ENCODE measurements around the gene RAB3A. TPM values are rescaled to one million over a fixed set of nuclear protein-coding genes. Genes with fewer than 3 reads are reported as not detected.

Gene RAB3A, protein sequence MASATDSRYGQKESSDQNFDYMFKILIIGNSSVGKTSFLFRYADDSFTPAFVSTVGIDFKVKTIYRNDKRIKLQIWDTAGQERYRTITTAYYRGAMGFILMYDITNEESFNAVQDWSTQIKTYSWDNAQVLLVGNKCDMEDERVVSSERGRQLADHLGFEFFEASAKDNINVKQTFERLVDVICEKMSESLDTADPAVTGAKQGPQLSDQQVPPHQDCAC
- total RNA-seq = 3.8 TPM

DNA sequence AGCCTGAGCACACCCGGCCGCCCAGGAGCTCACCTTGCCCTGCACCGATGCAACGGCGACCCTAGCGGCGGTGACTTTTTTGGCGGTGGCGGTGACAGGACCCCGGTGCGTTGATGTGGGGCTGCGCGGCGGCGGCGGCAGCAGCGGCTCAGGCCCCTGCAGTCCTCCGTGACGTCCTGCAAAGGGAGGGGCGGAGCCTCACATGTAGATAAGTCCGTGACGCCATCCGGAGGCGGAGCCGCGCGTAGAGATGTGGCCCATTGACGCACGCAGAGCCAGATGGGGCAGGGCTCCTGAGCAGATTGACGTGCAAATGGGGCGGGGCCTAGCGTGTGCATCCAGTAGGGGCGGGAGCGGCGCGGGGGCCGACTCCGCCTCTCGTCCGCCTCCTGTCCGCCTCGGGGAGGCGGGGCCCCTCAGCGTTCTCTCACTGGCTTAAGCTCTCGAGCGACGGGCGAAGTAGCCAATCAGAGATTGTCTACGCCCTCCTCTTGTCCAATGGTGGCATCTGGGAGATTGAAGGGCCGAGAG is at the start of gene RAB3A:
Gene RAB3A (minus strand): TSS at position 180 of the 531 bp plus-strand sequence. CDS start 1,302 bp downstream, outside the sequence.
- peaks cover 3% of the 10 kb centered on the region for H3K27me3 ChIP-seq (ENCODE audit: insufficient read depth, low read length)
- peak within 1 kb of the TSS; percentile 56 for H3K4me3 ChIP-seq (ENCODE audit: low read length)
- H3K9me3 ChIP-seq (ENCODE audit: low read depth, low read length) = no peaks in the 10 kb centered on the region
- H3K4me1 ChIP-seq (ENCODE audit: insufficient read depth, low read length) = peaks cover 28% of the 10 kb centered on the region

DNA sequence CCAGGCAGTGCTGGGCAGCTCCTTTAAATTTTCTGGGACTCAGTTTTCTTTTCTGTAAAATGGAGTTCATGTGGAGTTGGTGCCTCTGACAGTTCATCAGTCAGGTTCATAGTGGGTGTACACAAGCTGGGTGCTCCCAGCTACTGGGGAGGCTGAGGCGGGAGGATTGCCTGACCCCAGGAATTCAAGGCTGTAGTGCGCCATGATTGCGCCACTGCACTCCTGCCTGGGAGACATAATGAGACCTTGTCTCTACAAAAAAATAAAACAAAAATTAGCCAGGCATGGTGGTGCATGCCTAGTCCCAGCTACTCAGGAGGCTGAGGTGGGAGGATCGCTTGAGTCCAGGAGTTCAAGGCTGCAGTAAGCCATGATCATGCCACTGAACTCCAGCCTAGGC is 49.3 kb upstream of the RAB3A start:
- Histone ChIP-seq H3K27me3 (ENCODE audit: insufficient read depth, low read length) (no peaks in the 10 kb centered on the region), H3K4me1 (ENCODE audit: insufficient read depth, low read length) (peaks cover 15% of the 10 kb centered on the region), H3K4me3 (ENCODE audit: low read length) (no peak overlapping the region), H3K9me3 (ENCODE audit: low read depth, low read length) (no peaks in the 10 kb centered on the region)

DNA sequence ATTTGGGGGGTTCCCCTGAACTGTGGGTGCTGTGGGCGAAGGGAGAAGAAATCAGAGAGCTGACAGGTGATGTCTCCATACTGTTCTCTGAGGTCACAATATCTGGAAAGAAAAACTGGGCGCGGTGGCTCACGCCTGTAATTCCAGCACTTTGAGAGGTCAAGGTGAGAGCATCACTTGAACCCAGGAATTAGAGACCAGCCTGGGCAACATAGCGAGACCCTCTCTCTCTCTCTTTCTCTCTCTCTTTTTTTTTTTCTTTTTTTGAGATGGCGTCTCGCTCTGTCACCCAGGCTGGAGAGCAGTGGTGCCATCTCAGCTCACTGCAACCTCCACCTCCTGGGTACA is 48.5 kb upstream of the RAB3A start:
- no peak overlapping the region for H3K4me3 ChIP-seq (ENCODE audit: low read length)
- peaks cover 15% of the 10 kb centered on the region for H3K4me1 ChIP-seq (ENCODE audit: insufficient read depth, low read length)
- H3K27me3 ChIP-seq (ENCODE audit: insufficient read depth, low read length) = no peaks in the 10 kb centered on the region
- H3K9me3 ChIP-seq (ENCODE audit: low read depth, low read length) = no peaks in the 10 kb centered on the region

DNA sequence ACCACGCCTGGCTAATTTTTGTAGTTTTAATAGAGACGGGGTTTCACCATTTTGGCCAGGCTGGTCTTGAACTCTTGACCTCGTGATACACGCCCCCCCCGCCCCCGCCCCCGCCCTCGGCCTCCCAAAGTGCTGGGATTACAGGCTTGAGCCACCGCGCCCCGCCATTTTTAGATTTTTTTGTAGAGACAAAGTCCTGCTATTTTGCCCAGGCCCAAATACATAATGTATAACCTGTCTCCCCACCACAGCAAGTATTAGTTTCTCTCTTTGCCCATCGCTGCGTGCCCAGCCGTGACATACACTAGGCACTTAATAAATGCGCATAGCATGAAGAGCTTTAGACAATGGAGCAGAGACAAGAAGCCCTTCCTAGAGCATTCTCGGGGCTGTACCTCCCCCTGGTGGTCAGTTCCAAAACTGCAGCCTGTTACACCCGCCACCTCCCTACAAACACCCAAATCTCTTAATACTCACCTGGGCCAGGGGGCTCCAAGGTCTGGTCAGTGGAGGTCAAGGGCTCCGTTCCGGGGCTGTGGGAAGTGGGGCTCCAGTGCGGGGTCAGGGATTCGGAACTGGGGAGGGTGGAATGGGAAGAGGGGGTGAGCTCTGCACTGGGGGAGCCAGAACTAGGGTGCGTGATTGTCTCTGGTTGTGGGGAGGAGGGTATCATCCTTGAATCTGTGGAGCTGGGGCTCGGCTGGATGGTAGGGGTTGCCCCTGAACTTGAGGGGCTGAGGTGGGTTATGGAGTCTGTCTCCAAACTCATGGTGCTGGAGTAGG is 47.9 kb upstream of the RAB3A start:
- Histone ChIP-seq H3K4me3 (ENCODE audit: low read length) (no peak overlapping the region), H3K27me3 (ENCODE audit: insufficient read depth, low read length) (no peaks in the 10 kb centered on the region), H3K4me1 (ENCODE audit: insufficient read depth, low read length) (peaks cover 15% of the 10 kb centered on the region), H3K9me3 (ENCODE audit: low read depth, low read length) (no peaks in the 10 kb centered on the region)

DNA sequence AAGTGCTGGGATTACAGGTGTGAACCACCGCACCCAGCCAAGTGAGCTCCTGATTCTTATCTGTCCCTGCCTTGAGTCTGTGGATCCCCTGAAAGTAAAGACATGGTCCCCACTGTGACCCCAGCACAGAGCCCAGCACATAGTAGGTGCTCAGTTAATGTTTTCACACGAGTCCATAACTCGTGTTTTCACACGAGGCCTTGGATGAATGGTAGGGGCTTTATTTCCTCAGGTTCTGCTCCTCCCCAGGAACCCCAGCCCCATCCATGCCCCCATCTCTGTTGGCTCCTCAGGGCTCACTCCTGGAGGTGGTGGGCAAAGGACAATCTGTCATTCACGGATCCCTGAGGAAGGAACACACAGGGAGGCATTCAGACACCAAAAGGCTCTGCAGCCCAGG is 46.0 kb upstream of the RAB3A start:
- H3K4me1 ChIP-seq (ENCODE audit: insufficient read depth, low read length) = peaks cover 15% of the 10 kb centered on the region
- no peaks in the 10 kb centered on the region for H3K9me3 ChIP-seq (ENCODE audit: low read depth, low read length)
- no peaks in the 10 kb centered on the region for H3K27me3 ChIP-seq (ENCODE audit: insufficient read depth, low read length)
- H3K4me3 ChIP-seq (ENCODE audit: low read length) = no peak overlapping the region

DNA sequence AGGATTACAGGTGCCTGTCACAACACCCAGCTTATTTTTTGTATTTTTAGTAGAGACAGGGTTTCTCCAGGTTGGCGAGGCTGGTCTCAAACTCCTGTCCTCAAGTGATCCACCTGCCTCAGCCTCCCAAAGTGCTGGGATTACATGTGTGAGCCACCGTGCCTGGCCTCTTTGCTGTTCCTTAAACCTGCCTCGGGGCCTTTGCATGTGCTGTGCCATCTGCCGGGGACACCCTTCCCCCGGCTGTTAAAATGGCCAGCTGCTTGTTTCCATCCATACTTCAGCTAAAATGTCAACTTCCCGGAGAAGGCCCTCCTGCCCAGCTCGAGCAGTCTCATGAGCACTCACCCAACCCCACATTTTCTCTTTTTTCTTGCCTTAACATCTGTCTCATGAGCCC is 41.5 kb upstream of the RAB3A start:
- Histone ChIP-seq H3K4me3 (ENCODE audit: low read length) (no peak overlapping the region), H3K4me1 (ENCODE audit: insufficient read depth, low read length) (no peaks in the 10 kb centered on the region), H3K9me3 (ENCODE audit: low read depth, low read length) (no peaks in the 10 kb centered on the region), H3K27me3 (ENCODE audit: insufficient read depth, low read length) (no peaks in the 10 kb centered on the region)

DNA sequence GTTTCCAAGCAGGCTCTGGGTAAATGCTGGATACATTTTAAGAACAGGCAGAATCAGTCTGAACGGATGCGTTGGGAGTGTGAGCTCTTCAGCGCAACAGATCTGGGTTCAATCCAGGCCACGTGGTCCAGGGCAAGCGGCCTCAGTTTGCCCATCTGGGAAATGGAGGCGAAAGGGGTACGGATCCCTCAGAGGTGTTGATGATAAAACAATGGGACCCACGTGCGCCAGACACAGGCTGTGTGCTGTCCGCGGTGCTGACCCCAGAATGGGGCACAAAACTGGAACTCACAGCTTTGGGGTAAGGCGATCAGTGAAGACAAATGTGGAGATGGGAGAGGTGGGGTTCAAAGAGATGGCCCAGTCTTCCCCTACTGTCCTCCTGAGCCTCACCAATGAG is 35.5 kb upstream of the RAB3A start:
- H3K4me3 ChIP-seq (ENCODE audit: low read length) = no peak overlapping the region

DNA sequence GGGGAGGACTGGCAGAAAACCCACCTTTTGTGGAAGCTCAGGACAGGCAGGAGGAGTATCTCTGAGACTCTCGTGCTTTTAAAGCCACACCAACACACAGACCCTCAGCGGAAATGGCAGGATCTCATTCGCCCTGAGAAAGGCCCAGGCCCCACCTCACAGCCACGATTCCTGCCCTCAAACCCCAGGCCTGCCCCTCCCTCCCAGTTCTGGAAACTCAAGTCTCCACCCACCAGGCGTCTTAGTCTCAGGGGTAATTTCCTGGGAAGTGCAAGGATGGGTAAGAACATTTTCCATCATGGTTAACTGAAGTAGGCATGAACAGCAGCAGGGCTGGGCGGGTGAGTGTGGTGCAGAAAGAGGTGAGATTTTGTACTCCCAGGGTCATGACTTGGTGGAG is 30.4 kb upstream of the RAB3A start:
- no peaks in the 10 kb centered on the region for H3K4me1 ChIP-seq (ENCODE audit: insufficient read depth, low read length)
- H3K4me3 ChIP-seq (ENCODE audit: low read length) = no peak overlapping the region
- H3K27me3 ChIP-seq (ENCODE audit: insufficient read depth, low read length) = peaks cover 38% of the 10 kb centered on the region
- no peaks in the 10 kb centered on the region for H3K9me3 ChIP-seq (ENCODE audit: low read depth, low read length)

More for the DNA sequence above, 35.5 kb upstream of the RAB3A start:
- Histone ChIP-seq H3K4me1 (ENCODE audit: insufficient read depth, low read length) (no peaks in the 10 kb centered on the region), H3K27me3 (ENCODE audit: insufficient read depth, low read length) (peaks cover 7% of the 10 kb centered on the region), H3K9me3 (ENCODE audit: low read depth, low read length) (no peaks in the 10 kb centered on the region)

DNA sequence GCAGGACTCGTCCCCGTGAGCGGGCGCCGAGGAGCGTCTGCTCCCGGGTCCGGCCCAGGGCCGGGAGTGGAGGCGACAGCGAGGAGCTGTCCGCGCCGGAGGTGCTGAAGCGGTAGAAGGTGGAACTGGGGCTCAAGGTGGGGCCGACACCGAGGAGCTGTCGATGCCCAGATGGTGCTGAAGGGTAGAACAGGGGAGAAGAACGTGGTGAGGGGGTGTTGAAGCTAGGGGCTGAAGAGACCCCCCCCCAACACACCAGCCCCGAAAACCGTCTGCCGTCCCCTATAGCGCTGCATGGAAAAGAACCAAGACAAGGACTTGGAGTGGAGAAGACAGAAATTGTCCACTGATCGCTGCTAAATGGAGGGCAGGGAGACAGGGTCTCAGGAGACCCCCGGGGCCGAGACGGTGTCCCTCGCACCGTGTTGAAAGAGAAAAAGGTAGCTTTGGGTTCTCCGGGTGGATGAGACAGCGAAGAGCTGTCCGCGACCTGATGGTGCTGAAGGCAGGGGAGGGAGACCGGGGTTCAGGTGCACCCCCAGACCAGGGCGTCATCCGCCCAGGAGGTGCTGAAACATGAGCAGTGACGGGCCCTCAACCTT is 29.5 kb upstream of the RAB3A start:
- no peaks in the 10 kb centered on the region for H3K9me3 ChIP-seq (ENCODE audit: low read depth, low read length)
- peaks cover 38% of the 10 kb centered on the region for H3K27me3 ChIP-seq (ENCODE audit: insufficient read depth, low read length)
- no peak overlapping the region for H3K4me3 ChIP-seq (ENCODE audit: low read length)
- no peaks in the 10 kb centered on the region for H3K4me1 ChIP-seq (ENCODE audit: insufficient read depth, low read length)

DNA sequence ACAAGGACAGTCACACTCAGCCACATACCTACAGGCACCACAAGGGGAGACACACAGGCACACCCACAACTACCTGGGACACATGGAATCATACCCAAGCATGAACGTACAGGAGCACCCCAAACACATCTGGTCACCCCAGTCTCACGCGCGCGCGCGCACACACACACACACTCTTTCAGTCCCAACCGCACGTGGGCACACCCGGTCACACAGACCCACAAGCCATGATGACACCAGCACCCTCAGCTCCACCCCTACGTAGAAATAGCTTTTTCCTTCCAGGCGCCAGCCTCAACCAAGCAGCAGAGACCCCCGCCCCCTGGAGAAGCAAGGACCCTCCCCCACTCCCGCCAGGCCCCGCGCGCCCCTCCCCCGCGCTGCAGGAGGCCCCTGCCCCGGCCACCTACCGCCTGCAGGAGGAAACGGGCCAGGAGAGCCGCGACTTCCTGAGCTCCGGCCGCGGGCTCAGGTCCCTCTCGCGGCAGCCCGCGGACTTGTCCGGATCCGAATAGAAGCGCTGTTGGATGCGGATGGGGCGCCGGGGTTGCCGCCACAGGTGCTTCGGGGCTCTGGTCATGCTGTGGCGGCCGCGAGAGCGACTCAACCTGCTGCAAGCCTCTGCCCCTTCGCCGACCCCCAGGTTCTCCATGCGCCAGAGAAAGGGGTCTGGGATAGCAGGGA is 28.8 kb upstream of the RAB3A start:
- H3K4me3 ChIP-seq (ENCODE audit: low read length) = no peak overlapping the region
- H3K27me3 ChIP-seq (ENCODE audit: insufficient read depth, low read length) = peaks cover 42% of the 10 kb centered on the region
- no peaks in the 10 kb centered on the region for H3K4me1 ChIP-seq (ENCODE audit: insufficient read depth, low read length)
- no peaks in the 10 kb centered on the region for H3K9me3 ChIP-seq (ENCODE audit: low read depth, low read length)

DNA sequence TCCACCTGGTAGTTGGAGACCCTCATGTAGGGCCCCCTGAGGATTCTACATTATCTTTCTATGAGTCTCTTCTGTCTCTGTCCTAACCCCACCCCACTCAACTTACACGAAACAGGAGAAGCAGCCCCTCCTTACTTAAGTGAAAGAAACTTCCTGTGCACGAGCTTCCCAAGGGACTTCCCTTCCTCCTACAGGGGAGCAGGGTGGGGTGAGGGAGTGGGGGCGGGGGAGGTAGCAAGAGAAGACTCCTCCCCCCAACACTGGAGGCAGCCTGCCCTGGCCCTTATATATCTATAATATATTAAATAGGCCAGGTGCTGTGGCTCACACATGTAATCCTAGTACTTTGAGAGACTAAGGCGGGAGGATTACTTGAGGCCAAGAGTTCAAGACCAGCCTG is 27.9 kb upstream of the RAB3A start:
- no peaks in the 10 kb centered on the region for H3K9me3 ChIP-seq (ENCODE audit: low read depth, low read length)
- H3K27me3 ChIP-seq (ENCODE audit: insufficient read depth, low read length) = peaks cover 45% of the 10 kb centered on the region
- H3K4me3 ChIP-seq (ENCODE audit: low read length) = no peak overlapping the region
- no peaks in the 10 kb centered on the region for H3K4me1 ChIP-seq (ENCODE audit: insufficient read depth, low read length)

DNA sequence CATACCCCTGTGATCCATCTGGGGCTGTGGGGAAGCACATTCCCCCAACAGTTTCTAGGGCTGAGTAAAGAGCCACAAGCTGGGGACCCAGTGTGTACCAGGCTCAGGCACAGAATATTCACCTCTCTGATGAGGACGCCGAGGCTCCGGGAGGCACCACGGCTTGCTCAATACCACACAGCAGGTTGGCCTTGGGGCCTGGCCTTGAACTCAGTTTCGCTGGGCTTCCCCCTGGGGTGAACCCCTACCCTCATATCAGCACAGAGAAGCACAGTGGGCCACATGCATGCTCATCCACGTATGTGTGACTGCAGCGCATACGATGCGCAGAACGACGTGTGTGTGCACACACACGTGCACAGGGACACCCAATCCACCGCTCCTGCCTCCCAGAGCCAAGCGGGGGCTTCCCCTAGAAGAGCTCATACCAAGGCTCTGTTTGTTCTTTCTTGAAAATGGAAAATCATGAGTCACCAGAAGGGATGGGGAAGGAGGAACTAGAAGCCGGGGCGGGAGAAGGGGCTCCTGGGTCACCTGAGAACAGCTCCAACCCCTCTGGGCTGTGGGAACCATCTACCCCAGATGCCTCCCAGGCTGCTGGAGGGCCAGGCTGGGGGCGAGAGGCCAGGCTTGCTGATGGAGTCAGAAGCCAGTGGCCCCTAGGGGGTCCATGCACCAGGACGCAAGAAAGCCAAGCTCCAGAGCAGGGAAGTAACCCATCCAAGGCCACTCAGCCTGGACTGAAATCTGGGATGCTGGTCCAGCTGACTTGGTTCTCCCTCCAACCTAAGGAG is 27.3 kb upstream of the RAB3A start:
- H3K27me3 ChIP-seq (ENCODE audit: insufficient read depth, low read length) = peaks cover 49% of the 10 kb centered on the region
- H3K4me1 ChIP-seq (ENCODE audit: insufficient read depth, low read length) = peaks cover under 1% of the 10 kb centered on the region
- no peaks in the 10 kb centered on the region for H3K9me3 ChIP-seq (ENCODE audit: low read depth, low read length)
- H3K4me3 ChIP-seq (ENCODE audit: low read length) = no peak overlapping the region

DNA sequence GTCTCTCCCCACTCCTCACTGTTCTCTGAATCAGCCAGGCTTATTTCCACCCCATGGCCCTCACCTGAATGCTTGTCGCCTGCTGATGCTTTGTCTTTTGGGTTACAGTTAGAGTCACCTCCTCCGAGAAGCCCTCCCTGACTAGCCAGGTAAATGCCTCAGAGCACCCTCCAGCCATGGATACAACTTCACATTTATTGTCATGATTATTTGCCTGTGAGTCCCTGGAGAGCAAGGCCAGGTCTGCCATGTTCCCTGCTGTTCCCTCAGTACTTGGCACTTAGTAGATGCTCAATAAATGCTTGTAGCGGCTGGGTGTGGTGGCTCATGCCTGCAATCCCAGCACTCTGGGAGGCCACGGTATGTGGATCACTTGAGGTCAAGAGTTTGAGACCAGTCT is 26.1 kb upstream of the RAB3A start:
- H3K27me3 ChIP-seq (ENCODE audit: insufficient read depth, low read length) = peaks cover 60% of the 10 kb centered on the region
- H3K4me3 ChIP-seq (ENCODE audit: low read length) = no peak overlapping the region
- H3K9me3 ChIP-seq (ENCODE audit: low read depth, low read length) = no peaks in the 10 kb centered on the region
- peaks cover 13% of the 10 kb centered on the region for H3K4me1 ChIP-seq (ENCODE audit: insufficient read depth, low read length)

DNA sequence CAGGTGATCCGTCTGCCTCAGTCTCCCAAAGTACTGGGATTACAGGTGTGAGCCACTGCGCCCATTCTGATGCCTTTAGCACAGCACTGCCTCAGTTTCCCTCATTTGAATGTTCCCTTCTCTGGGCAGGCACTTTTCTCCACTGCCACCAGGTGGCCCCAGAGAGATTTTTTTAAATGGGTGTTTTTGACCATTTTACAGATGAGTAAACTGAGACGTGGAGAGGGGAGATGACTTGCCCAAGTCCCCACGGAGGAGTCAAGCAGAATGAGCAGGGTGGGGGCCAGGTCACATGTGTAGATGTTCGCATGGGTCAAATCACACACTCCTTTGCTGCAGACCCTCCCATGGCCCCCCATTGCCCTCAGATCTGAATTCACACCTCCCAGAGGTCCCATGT is 25.6 kb upstream of the RAB3A start:
- Histone ChIP-seq H3K4me3 (ENCODE audit: low read length) (no peak overlapping the region), H3K9me3 (ENCODE audit: low read depth, low read length) (no peaks in the 10 kb centered on the region), H3K4me1 (ENCODE audit: insufficient read depth, low read length) (peaks cover 17% of the 10 kb centered on the region), H3K27me3 (ENCODE audit: insufficient read depth, low read length) (peaks cover 58% of the 10 kb centered on the region)

Measured in mononuclear cell (primary cell).